Mesenchymal stem cell (in vitro differentiated cells and primary cell): ENCODE measurements around the gene SP2.

Experiments
- DNase-seq: peaks from one replicate; pipeline ENCODE4 v3.0.0-alpha.2; 2013
- H2AFZ ChIP-seq: one replicate; pipeline ENCODE4 v1.6.1; 2013; ENCODE audit warnings: low read depth, mild to moderate bottlenecking, control low read depth, inconsistent platforms, low read length, moderate library complexity
- H2AK5ac ChIP-seq: 2 replicates; pipeline ENCODE4 v1.6.1; 2013; ENCODE audit warnings: low read length, moderate library complexity, mild to moderate bottlenecking, inconsistent platforms; ENCODE audit not compliant: severe bottlenecking
- H2BK120ac ChIP-seq: one replicate; pipeline ENCODE4 v1.6.1; 2013; ENCODE audit warnings: low read depth, mild to moderate bottlenecking, inconsistent platforms, low read length, moderate library complexity
- H2BK12ac ChIP-seq, 2 experiments: one replicate each; pipeline ENCODE4 v1.6.1; 2013; ENCODE audit warnings: inconsistent platforms in 2 of 2, low read length in 2 of 2, mild to moderate bottlenecking in 2 of 2, moderate library complexity in 2 of 2, control low read depth in 1 of 2
- H2BK15ac ChIP-seq: one replicate; pipeline ENCODE4 v1.6.1; 2013; ENCODE audit warnings: mild to moderate bottlenecking, low read depth, inconsistent platforms; ENCODE audit not compliant: poor library complexity, severe bottlenecking
- H2BK5ac ChIP-seq: 2 replicates; pipeline ENCODE4 v1.6.1; 2013; ENCODE audit warnings: low read depth, mild to moderate bottlenecking, low read length, control low read depth, inconsistent platforms; ENCODE audit not compliant: poor library complexity, severe bottlenecking
- H3K14ac ChIP-seq, 2 experiments: one replicate each; pipeline ENCODE4 v1.6.1; 2013; ENCODE audit warnings: inconsistent platforms in 2 of 2, low read length in 2 of 2, control low read depth in 1 of 2, mild to moderate bottlenecking in 1 of 2, moderate library complexity in 1 of 2
- H3K18ac ChIP-seq, 2 experiments: one replicate each; pipeline ENCODE4 v1.6.1; 2013; ENCODE audit warnings: inconsistent platforms in 2 of 2, low read length in 2 of 2, control low read depth in 1 of 2, low read depth in 1 of 2, mild to moderate bottlenecking in 1 of 2
- H3K23ac ChIP-seq, 2 experiments: one replicate each; pipeline ENCODE4 v1.6.1; 2013; ENCODE audit warnings: inconsistent platforms in 2 of 2, low read length in 2 of 2, mild to moderate bottlenecking in 2 of 2, moderate library complexity in 2 of 2, control low read depth in 1 of 2
- H3K27ac ChIP-seq: 2 replicates; pipeline ENCODE4 v1.5.1; 2013; ENCODE audit warnings: mild to moderate bottlenecking, moderate library complexity, low read length, control low read depth, inconsistent platforms; ENCODE audit not compliant: poor library complexity, severe bottlenecking
- H3K27me3 ChIP-seq, 2 experiments: 2 replicates each; pipeline versions ENCODE4 v1.6.1 to v1.7.0; 2013; ENCODE audit warnings: low read length in 2 of 2, mild to moderate bottlenecking in 2 of 2, moderate library complexity in 2 of 2, control low read depth in 1 of 2, inconsistent platforms in 1 of 2; ENCODE audit not compliant: control insufficient read depth in 1 of 2, insufficient read depth in 1 of 2
- H3K36me3 ChIP-seq, 2 experiments: 2 replicates each; pipeline versions ENCODE4 v1.6.1 to v1.7.0; 2013; ENCODE audit warnings: low read length in 2 of 2, control low read depth in 1 of 2, inconsistent platforms in 1 of 2, low read depth in 1 of 2, mild to moderate bottlenecking in 1 of 2; ENCODE audit not compliant: insufficient read depth in 2 of 2, control insufficient read depth in 1 of 2
- H3K4ac ChIP-seq, 2 experiments: one replicate each; pipeline ENCODE4 v1.6.1; 2013; ENCODE audit warnings: inconsistent platforms in 2 of 2, low read length in 2 of 2, mild to moderate bottlenecking in 2 of 2, moderate library complexity in 2 of 2, control low read depth in 1 of 2, low read depth in 1 of 2
- H3K4me1 ChIP-seq: 2 replicates; pipeline ENCODE4 v1.6.1; 2013; ENCODE audit warnings: low read depth, low read length, control low read depth; ENCODE audit not compliant: control insufficient read depth, insufficient read depth
- H3K4me2 ChIP-seq: 2 replicates; pipeline ENCODE4 v1.6.1; 2013; ENCODE audit warnings: low read length, mild to moderate bottlenecking, inconsistent platforms; ENCODE audit not compliant: poor library complexity, severe bottlenecking
- H3K4me3 ChIP-seq, 2 experiments: 2 replicates each; pipeline versions ENCODE4 v1.5.1 to v1.7.0; 2013; ENCODE audit warnings: low read length in 2 of 2, mild to moderate bottlenecking in 2 of 2, control low read depth in 1 of 2, low read depth in 1 of 2; ENCODE audit not compliant: insufficient read depth in 1 of 2
- H3K79me1 ChIP-seq: replicated peaks from 2 replicates; pipeline ENCODE4 v1.6.1; 2013; ENCODE audit warnings: mild to moderate bottlenecking, control low read depth, low read length, inconsistent platforms; ENCODE audit not compliant: poor library complexity, severe bottlenecking
- H3K9ac ChIP-seq: 2 replicates; pipeline ENCODE4 v1.7.0; 2013; ENCODE audit warnings: mild to moderate bottlenecking, low read length, moderate library complexity
- H3K9me3 ChIP-seq: 2 replicates; pipeline ENCODE4 v1.7.0; 2013; ENCODE audit warnings: mild to moderate bottlenecking, low read length; ENCODE audit not compliant: control insufficient read depth
- H4K8ac ChIP-seq: one replicate; pipeline ENCODE4 v1.6.1; 2013; ENCODE audit warnings: inconsistent platforms, mild to moderate bottlenecking, low read length, moderate library complexity
- H4K91ac ChIP-seq: one replicate; pipeline ENCODE4 v1.6.1; 2013; ENCODE audit warnings: mild to moderate bottlenecking, low read length, inconsistent platforms
- WGBS: methylation state at CpG from one replicate; pipeline ENCODE4 v1.1.7; 2013; ENCODE audit warnings: mixed read lengths; 5-methylcytosine and 5-hydroxymethylcytosine counted together

The SP2 gene

GRCh38 chr17:47866941-47867340 is 29.1 kb upstream of the SP2 start:
- no peak overlapping the region for H3K9ac ChIP-seq
- H4K8ac ChIP-seq = no peak overlapping the region
- no peak overlapping the region for H3K4me3 ChIP-seq
- no peak overlapping the region for H3K27ac ChIP-seq
- H3K79me1 ChIP-seq = no peaks in the 10 kb centered on the region
- H2AFZ ChIP-seq = no peak overlapping the region
- H3K23ac ChIP-seq = no peak overlapping the region
- H3K4ac ChIP-seq = no peak overlapping the region
- DNase-seq = no peak
- peaks cover 34 to 35% of the 10 kb centered on the region in 2 experiments for H3K27me3 ChIP-seq
- H3K18ac ChIP-seq = no peak overlapping the region
- H2BK120ac ChIP-seq = no peak overlapping the region
- no peak overlapping the region for H2BK12ac ChIP-seq
- no peak overlapping the region for H2AK5ac ChIP-seq
- peaks cover 6% of the 10 kb centered on the region for H3K4me1 ChIP-seq
- no peak overlapping the region for H2BK5ac ChIP-seq
- 48% methylated on average over 20 of the region's 20 CpGs for WGBS
- H3K4me2 ChIP-seq = no peak overlapping the region
- no peaks in the 10 kb centered on the region for H3K36me3 ChIP-seq
- H2BK15ac ChIP-seq = no peak overlapping the region
- H3K9me3 ChIP-seq = no peaks in the 10 kb centered on the region
- H4K91ac ChIP-seq = peak overlapping the region; percentile 3
- H3K14ac ChIP-seq = no peak overlapping the region

GRCh38 chr17:47867813-47868533 is 28.1 kb upstream of the SP2 start:
- no peaks in the 10 kb centered on the region for H3K79me1 ChIP-seq
- H3K4me1 ChIP-seq = peaks cover 12% of the 10 kb centered on the region
- no peak overlapping the region for H2AFZ ChIP-seq
- no peak overlapping the region for H2BK120ac ChIP-seq
- peak overlapping the region in 1 of 2 experiments; percentile 66 for H3K23ac ChIP-seq
- H3K14ac ChIP-seq = peak overlapping the region in 1 of 2 experiments; percentile 14
- H3K27ac ChIP-seq = no peak overlapping the region
- no peaks in the 10 kb centered on the region for H3K36me3 ChIP-seq
- H2BK15ac ChIP-seq = no peak overlapping the region
- no peak overlapping the region for H4K91ac ChIP-seq
- no peak overlapping the region for H3K4me2 ChIP-seq
- no peak overlapping the region for H2BK12ac ChIP-seq
- DNase-seq = no peak
- H3K9me3 ChIP-seq = no peaks in the 10 kb centered on the region
- no peak overlapping the region for H2BK5ac ChIP-seq
- H3K9ac ChIP-seq = no peak overlapping the region
- H2AK5ac ChIP-seq = no peak overlapping the region
- no peak overlapping the region for H4K8ac ChIP-seq
- H3K18ac ChIP-seq = no peak overlapping the region
- H3K4me3 ChIP-seq = no peak overlapping the region
- 93% methylated on average over 11 of the region's 11 CpGs for whole genome bisulfite sequencing
- peaks cover 45% of the 10 kb centered on the region in 2 experiments for H3K27me3 ChIP-seq
- no peak overlapping the region for H3K4ac ChIP-seq

GRCh38 chr17:47869114-47869513 is 26.9 kb upstream of the SP2 start:
- Histone ChIP-seq H3K27ac (no peak overlapping the region), H3K9me3 (no peaks in the 10 kb centered on the region), H2AK5ac (no peak overlapping the region), H3K4me2 (no peak overlapping the region), H4K91ac (no peak overlapping the region), H3K79me1 (no peaks in the 10 kb centered on the region), H3K9ac (no peak overlapping the region), H2AFZ (no peak overlapping the region), H3K23ac (no peak overlapping the region), H3K36me3 (no peaks in the 10 kb centered on the region), H3K14ac (no peak overlapping the region), H2BK15ac (no peak overlapping the region), H3K4ac (no peak overlapping the region), H4K8ac (no peak overlapping the region), H2BK5ac (no peak overlapping the region), H3K4me3 (no peak overlapping the region), H2BK120ac (no peak overlapping the region), H2BK12ac (no peak overlapping the region), H3K4me1 (peaks cover 11% of the 10 kb centered on the region), H3K18ac (no peak overlapping the region), H3K27me3 (peaks cover 52 to 56% of the 10 kb centered on the region in 2 experiments)
- DNase-seq = no peak
- 52% methylated on average over 2 of the region's 2 CpGs for WGBS

DNA sequence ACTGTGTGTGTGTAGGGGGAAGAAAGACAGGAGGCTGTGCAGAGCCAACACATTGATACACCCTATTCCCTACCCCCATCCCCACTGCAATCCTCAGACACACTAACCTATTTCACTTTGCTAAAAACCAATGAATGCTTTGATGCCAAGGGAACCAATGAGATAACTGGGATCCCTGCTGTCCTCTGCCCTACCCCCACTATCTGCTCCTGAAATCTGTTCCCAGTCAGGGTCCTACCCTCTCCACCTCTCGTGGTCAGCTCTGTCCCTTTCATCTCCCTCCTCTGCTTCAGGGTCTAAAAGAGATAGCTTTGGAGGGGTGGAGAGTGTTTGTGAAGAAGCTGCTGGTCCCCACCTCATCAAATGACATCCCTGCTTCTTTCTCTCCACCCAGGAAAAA is 26.0 kb upstream of the SP2 start:
- Histone ChIP-seq H3K14ac (no peak overlapping the region), H3K27me3 (peaks cover 60 to 65% of the 10 kb centered on the region in 2 experiments), H4K91ac (no peak overlapping the region), H2BK12ac (no peak overlapping the region), H4K8ac (no peak overlapping the region), H3K4me3 (no peak overlapping the region), H2AK5ac (no peak overlapping the region), H3K4me2 (no peak overlapping the region), H3K4me1 (peaks cover 18% of the 10 kb centered on the region), H3K79me1 (no peaks in the 10 kb centered on the region), H3K23ac (no peak overlapping the region), H3K18ac (no peak overlapping the region), H2AFZ (no peak overlapping the region), H3K9ac (no peak overlapping the region), H3K4ac (no peak overlapping the region), H3K9me3 (no peaks in the 10 kb centered on the region), H3K36me3 (no peaks in the 10 kb centered on the region), H2BK120ac (no peak overlapping the region), H2BK5ac (no peak overlapping the region), H3K27ac (no peak overlapping the region), H2BK15ac (no peak overlapping the region)
- DNase-seq = no peak
- WGBS = no CpG with 5 or more reads among the region's 1 CpG
